GM19099 (cell line): ENCODE data around the gene RELT.

ENCODE experiments used
- POLR2A ChIP-seq: IDR thresholded peaks from 3 replicates; pipeline ENCODE4 v1.6.1; 2011; ENCODE audit warnings: low read depth; ENCODE audit not compliant: insufficient read length; ENCODE audit errors: extremely low read depth

The RELT gene

GRCh38 chr11:73431396-73431795, 55.2 kb downstream of the RELT start:
- TF ChIP-seq POLR2A = no peak

- TF ChIP-seq POLR2A = no peak
Measured at GRCh38 chr11:73439002-73439843, 63.0 kb downstream of the RELT start.

- no peak for TF ChIP-seq POLR2A
Measured at GRCh38 chr11:73445980-73446379, 69.8 kb downstream of the RELT start.

- TF ChIP-seq POLR2A = no peak
Measured at GRCh38 chr11:73446766-73447165, 70.6 kb downstream of the RELT start.
